Brain microvascular endothelial cell (primary cell): ENCODE data around the gene JADE3.

Experiments
- DNase-seq: peaks from one replicate; pipeline ENCODE4 v3.0.0-alpha.2; 2020
- H3K27ac ChIP-seq: fragments of 250-450 bp; sonication (Bioruptor Pico); 2 replicates; pipeline ENCODE4 v1.5.1; 2020; ENCODE audit warnings: mild to moderate bottlenecking, moderate library complexity
- H3K27me3 ChIP-seq: fragments of 250-450 bp; sonication (Bioruptor Pico); replicated peaks from 2 replicates; pipeline ENCODE4 v1.5.1; 2020; ENCODE audit warnings: mild to moderate bottlenecking
- H3K36me3 ChIP-seq: fragments of 250-450 bp; sonication (Bioruptor Pico); replicated peaks from 2 replicates; pipeline ENCODE4 v1.5.1; 2020; ENCODE audit warnings: mild to moderate bottlenecking
- H3K4me3 ChIP-seq: 2 replicates; pipeline ENCODE4 v1.5.1; 2011; ENCODE audit warnings: low read depth, mild to moderate bottlenecking, control low read depth, low read length, moderate library complexity
- in situ Hi-C: cut with HindIII; loops from 2 replicates; pipeline ENCODE4 v1.10.0; 2017; ENCODE audit warnings: low sequenced_read_pairs, low pct_ligation_motif_present
- TF ChIP-seq, protein P1 (sequence below): IDR thresholded peaks from 2 replicates; pipeline ENCODE4 v1.5.1; 2011; ENCODE audit warnings: low read depth, mild to moderate bottlenecking, moderate library complexity, low read length, control low read depth, inconsistent platforms; ENCODE audit errors: missing control alignments

The JADE3 gene

DNA sequence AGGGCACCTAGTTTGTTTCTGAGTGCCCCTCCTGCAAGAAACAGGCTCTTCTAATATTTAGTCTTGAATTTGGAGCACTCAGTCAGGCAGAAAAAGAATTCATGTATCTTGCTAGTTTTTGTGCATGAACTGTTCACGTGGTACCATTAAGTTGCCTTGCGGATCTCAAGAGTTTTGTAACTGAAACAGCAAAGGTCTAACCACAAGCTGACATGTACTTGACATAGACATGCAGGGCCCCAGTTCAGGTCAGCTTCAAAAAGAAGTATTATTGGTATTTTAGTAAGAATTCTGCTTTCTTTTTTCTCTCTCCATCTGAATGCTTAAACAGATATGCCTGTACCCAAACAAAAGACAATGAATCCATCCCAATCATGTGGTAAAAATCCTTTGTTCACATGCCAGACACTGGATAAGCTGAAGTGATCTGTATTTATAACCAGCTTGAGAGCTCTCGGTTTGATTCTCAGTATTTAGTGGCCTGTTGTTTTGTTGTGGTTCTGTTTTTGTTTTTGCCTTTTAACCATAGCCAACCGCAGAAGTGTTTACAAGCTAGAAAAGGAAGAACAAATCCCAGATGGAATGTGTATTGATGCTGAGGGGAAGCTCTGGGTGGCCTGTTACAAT, 179.0 kb downstream of the JADE3 start:
- Histone ChIP-seq H3K36me3 (no peaks in the 10 kb centered on the region), H3K4me3 (no peak overlapping the region), H3K27ac (no peak overlapping the region), H3K27me3 (no peaks in the 10 kb centered on the region)
- DNase-seq, result no peak
- in situ Hi-C loops, result no loop called here
- TF ChIP-seq, protein P1, sequence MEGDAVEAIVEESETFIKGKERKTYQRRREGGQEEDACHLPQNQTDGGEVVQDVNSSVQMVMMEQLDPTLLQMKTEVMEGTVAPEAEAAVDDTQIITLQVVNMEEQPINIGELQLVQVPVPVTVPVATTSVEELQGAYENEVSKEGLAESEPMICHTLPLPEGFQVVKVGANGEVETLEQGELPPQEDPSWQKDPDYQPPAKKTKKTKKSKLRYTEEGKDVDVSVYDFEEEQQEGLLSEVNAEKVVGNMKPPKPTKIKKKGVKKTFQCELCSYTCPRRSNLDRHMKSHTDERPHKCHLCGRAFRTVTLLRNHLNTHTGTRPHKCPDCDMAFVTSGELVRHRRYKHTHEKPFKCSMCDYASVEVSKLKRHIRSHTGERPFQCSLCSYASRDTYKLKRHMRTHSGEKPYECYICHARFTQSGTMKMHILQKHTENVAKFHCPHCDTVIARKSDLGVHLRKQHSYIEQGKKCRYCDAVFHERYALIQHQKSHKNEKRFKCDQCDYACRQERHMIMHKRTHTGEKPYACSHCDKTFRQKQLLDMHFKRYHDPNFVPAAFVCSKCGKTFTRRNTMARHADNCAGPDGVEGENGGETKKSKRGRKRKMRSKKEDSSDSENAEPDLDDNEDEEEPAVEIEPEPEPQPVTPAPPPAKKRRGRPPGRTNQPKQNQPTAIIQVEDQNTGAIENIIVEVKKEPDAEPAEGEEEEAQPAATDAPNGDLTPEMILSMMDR, result no peak

DNA sequence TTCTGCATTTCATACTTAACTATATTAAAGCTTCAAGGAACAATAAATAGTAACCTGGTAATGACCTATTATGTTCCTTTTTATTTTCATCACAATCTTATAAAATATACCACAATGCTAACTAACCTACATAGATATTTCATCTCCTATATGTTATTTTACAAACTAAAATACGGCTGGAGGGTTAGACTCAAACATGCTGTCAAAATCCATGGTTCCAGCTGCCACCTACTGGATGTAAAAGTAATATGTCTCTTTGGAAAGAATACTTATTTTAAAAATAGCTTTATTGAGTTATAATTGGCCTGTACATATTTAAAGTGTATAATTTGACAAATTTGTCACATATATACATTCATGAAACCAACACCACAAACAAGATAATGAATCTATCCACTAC, 181.0 kb downstream of the JADE3 start:
- peak; percentile 20 for DNase-seq
- TF ChIP-seq, protein P1, result peak; percentile 62
- Histone ChIP-seq H3K27me3 (no peaks in the 10 kb centered on the region), H3K36me3 (no peaks in the 10 kb centered on the region), H3K4me3 (no peak overlapping the region), H3K27ac (no peak overlapping the region)
- in situ Hi-C loops, result no loop called here

DNA sequence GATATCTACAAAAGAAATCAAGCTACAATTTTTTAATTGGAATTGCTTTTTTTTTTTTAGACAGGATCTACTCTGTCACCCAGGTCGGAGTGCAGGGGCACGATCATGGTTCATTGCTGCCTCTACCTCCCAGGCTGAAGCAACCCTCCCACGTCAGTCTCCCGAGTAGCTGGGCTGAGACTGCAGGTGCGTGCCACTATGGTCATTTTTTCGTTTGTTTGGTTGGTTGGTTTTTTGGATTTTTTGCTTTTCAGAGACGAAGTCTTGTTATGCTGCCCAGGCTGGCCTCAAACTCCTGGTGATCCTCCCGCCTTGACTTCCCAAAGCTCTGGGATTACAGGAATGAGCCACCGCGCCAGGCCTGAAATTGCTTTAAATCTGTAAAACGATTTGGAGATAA, 181.6 kb downstream of the JADE3 start:
- TF ChIP-seq, protein P1, result no peak
- DNase-seq, result no peak
- in situ Hi-C loops, result no loop called here
- no peak overlapping the region for H3K27ac ChIP-seq
- H3K4me3 ChIP-seq, result no peak overlapping the region
- H3K27me3 ChIP-seq, result no peaks in the 10 kb centered on the region
- H3K36me3 ChIP-seq, result no peaks in the 10 kb centered on the region

DNA sequence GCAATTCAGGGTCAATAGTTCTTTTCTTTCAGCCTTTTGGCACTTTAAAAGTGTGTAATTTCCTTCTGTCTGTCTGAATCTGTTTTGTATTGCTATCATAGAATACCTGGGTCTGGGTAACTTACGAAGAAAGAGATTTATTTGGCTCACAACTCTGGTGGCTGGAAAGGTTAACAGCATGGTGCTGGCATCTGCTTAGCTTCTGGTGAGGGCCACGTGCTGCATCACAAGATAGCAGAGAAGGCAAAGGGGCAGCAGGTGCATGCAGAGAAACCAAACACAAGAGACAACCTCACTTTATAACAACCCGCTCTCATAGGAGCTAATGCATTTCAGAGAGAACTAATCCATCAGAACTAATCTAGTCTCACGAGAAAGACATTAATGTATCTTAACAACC, 184.8 kb downstream of the JADE3 start:
- Histone ChIP-seq H3K27ac (no peak overlapping the region), H3K27me3 (no peaks in the 10 kb centered on the region), H3K4me3 (no peak overlapping the region), H3K36me3 (no peaks in the 10 kb centered on the region)
- DNase-seq, result no peak
- TF ChIP-seq, protein P1, result no peak
- in situ Hi-C loops, result no loop called here

DNA sequence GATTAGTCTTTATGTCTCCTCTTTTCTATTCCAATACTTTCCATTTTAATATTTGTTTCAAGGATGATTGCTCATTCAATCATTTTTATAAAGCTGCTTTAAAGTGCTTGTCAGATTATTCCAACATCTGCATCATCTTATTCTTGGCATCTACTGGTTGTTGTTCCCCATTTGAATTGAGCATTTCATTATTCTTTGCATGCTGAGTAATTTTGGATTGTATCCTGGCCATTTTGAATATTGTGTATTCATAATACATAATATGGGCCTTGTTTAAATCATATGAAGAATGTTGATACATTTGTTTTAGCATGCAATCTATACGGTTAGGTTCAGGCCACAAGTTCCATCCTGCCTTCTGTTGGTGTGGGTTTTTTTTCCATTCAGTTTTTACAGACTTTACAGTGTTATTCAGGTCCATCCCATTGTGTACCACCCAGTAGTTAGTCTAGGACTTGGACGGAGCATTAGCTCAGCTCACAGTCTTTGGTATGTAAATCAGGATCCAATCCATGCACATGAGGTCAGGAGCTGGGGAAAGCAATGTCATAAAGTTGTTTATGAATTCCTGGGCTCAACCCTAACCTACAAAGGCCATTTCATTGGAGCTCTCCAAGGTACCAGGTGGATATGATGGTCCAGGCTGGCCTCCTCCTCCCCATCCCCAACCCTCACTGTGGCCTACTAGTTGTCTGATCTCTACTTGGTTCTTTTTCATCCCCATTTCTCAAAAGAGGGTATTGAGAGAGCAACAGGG, 186.3 kb downstream of the JADE3 start:
- Histone ChIP-seq H3K27ac (no peak overlapping the region), H3K4me3 (no peak overlapping the region), H3K27me3 (no peaks in the 10 kb centered on the region), H3K36me3 (no peaks in the 10 kb centered on the region)
- DNase-seq, result no peak
- in situ Hi-C loops, result no loop called here
- TF ChIP-seq, protein P1, result no peak

DNA sequence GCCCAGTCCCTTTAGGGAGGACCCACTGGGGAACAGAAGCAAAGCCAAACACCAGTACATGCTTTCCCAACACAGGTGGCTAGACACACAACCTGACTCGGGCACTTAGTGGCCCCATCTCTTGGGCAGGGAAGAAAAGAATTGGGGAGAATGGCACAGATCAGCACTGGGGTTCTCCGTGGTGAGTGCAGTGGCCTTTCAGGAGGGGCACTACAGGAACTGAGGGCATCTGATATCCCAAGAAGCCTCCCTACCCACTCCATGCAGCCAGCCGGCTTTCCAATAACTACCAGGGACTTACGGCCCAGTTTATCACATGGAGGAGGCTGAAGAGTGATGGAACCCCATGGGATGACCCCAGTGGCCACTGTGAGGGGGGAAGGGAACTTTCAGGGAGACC, 189.0 kb downstream of the JADE3 start:
- Histone ChIP-seq H3K27me3 (no peaks in the 10 kb centered on the region), H3K4me3 (no peak overlapping the region), H3K27ac (no peak overlapping the region), H3K36me3 (no peaks in the 10 kb centered on the region)
- TF ChIP-seq, protein P1, result no peak
- in situ Hi-C loops, result no loop called here
- no peak for DNase-seq
